OCI-LY1 (cell line): ENCODE data around the gene CPSF4.

ENCODE experiments used
- CTCF ChIP-seq: fragments of 200-600 bp; sonication (generic), shearing (Covaris generic); IDR thresholded peaks from 2 replicates; pipeline ENCODE4 v1.5.1; 2017; ENCODE audit warnings: mild to moderate bottlenecking, antibody characterized with exemption, low read length, moderate library complexity, mixed read lengths
- EZH2 ChIP-seq: fragments of 200-600 bp; sonication (generic), shearing (Covaris generic); IDR thresholded peaks from 2 replicates; pipeline ENCODE4 v1.8.0; 2017; ENCODE audit warnings: borderline replicate concordance, mixed run types, mild to moderate bottlenecking, antibody characterized with exemption, low read length, moderate library complexity, mixed read lengths

- TF ChIP-seq EZH2 = no peak
- TF ChIP-seq CTCF = no peak
Measured at GRCh38 chr7:99397297-99397983, 41.3 kb upstream of the CPSF4 start.
